DOHH2 (cell line): ENCODE results near the gene TMEM156.
A peak's percentile ranks its signal among the peaks of the same experiment; 100 is the strongest.

Experiments
- H3F3A ChIP-seq: fragments of 200-600 bp; sonication (generic), shearing (Covaris generic); 2 replicates; pipeline ENCODE4 v1.6.0; 2016; ENCODE audit warnings: antibody characterized with exemption, mild to moderate bottlenecking; ENCODE audit not compliant: control insufficient read depth, insufficient read depth
- H3K27ac ChIP-seq: fragments of 200-600 bp; sonication (generic); 2 replicates; pipeline ENCODE4 v1.5.1; 2014; ENCODE audit warnings: low read depth, mild to moderate bottlenecking, low read length, moderate library complexity
- H3K27me3 ChIP-seq: fragments of 200-600 bp; sonication (generic); 2 replicates; pipeline ENCODE4 v1.6.1; 2014; ENCODE audit warnings: mild to moderate bottlenecking, low read length, mixed read lengths; ENCODE audit not compliant: control insufficient read depth
- H3K36me3 ChIP-seq: fragments of 200-600 bp; sonication (generic); 2 replicates; pipeline ENCODE4 v1.6.1; 2014; ENCODE audit warnings: mild to moderate bottlenecking, low read length, moderate library complexity, mixed read lengths; ENCODE audit not compliant: control insufficient read depth
- H3K4me1 ChIP-seq: fragments of 200-600 bp; sonication (generic); 2 replicates; pipeline ENCODE4 v1.6.1; 2014; ENCODE audit warnings: mild to moderate bottlenecking, low read length, mixed read lengths; ENCODE audit not compliant: control insufficient read depth
- H3K4me2 ChIP-seq: fragments of 200-600 bp; sonication (generic); 2 replicates; pipeline ENCODE4 v1.6.0; 2014; ENCODE audit warnings: mild to moderate bottlenecking, low read length, moderate library complexity
- H3K4me3 ChIP-seq: fragments of 200-600 bp; sonication (generic); 2 replicates; pipeline ENCODE4 v1.5.1; 2014; ENCODE audit warnings: mild to moderate bottlenecking, low read length, mixed read lengths
- H3K79me2 ChIP-seq: fragments of 200-600 bp; sonication (generic); 2 replicates; pipeline ENCODE4 v1.6.1; 2014; ENCODE audit warnings: mild to moderate bottlenecking, low read length, mixed read lengths; ENCODE audit not compliant: control insufficient read depth
- H3K9me2 ChIP-seq: fragments of 200-600 bp; sonication (generic); replicated peaks from 2 replicates; pipeline ENCODE4 v1.6.1; 2014; ENCODE audit warnings: mild to moderate bottlenecking, low read length, mixed read lengths; ENCODE audit not compliant: control insufficient read depth
- H3K9me3 ChIP-seq: fragments of 200-600 bp; sonication (generic); 2 replicates; pipeline ENCODE4 v1.6.1; 2014; ENCODE audit warnings: antibody characterized with exemption, low read length, mixed read lengths; ENCODE audit not compliant: control insufficient read depth, insufficient read depth
- H4K20me1 ChIP-seq: fragments of 200-600 bp; sonication (generic); 2 replicates; pipeline ENCODE4 v1.6.0; 2014; ENCODE audit warnings: low read depth, mild to moderate bottlenecking, antibody characterized with exemption, low read length, moderate library complexity; ENCODE audit not compliant: control insufficient read depth, insufficient read depth
- CTCF ChIP-seq: fragments of 200-600 bp; sonication (generic); IDR thresholded peaks from one replicate; pipeline ENCODE4 v1.5.1; 2014; ENCODE audit warnings: antibody characterized with exemption, mild to moderate bottlenecking, low read depth, low read length; ENCODE audit not compliant: poor library complexity, severe bottlenecking
- EZH2phosphoT487 ChIP-seq: fragments of 200-600 bp; sonication (generic); IDR thresholded peaks from 2 replicates; pipeline ENCODE4 v1.6.1; 2017; ENCODE audit warnings: borderline replicate concordance, mild to moderate bottlenecking, antibody characterized with exemption, low read length, moderate library complexity, mixed read lengths

TMEM156 gene

GRCh38 chr4:39048311-39048710, 16.1 kb upstream of the TMEM156 start:
- H3K4me1 ChIP-seq = peaks cover 53% of the 10 kb centered on the region
- no peak for TF ChIP-seq EZH2phosphoT487
- no peak for TF ChIP-seq CTCF
- peaks cover 27% of the 10 kb centered on the region; the same call in 1 of the 2 replicates for H4K20me1 ChIP-seq
- no peaks in the 10 kb centered on the region for H3K27me3 ChIP-seq
- H3K4me2 ChIP-seq = peak overlapping the region; percentile 33; the same call in 1 of the 2 replicates
- H3K4me3 ChIP-seq = no peak overlapping the region
- peaks cover 12% of the 10 kb centered on the region for H3F3A ChIP-seq
- H3K9me3 ChIP-seq = no peaks in the 10 kb centered on the region
- no peaks in the 10 kb centered on the region for H3K9me2 ChIP-seq
- peaks cover 84% of the 10 kb centered on the region for H3K79me2 ChIP-seq
- H3K36me3 ChIP-seq = peaks cover 42% of the 10 kb centered on the region
- H3K27ac ChIP-seq = no peak overlapping the region

GRCh38 chr4:39047681-39048080, 15.5 kb upstream of the TMEM156 start:
- peaks cover 42% of the 10 kb centered on the region for H3K36me3 ChIP-seq
- H3K27me3 ChIP-seq = no peaks in the 10 kb centered on the region
- no peak overlapping the region for H3K27ac ChIP-seq
- H3K79me2 ChIP-seq = peaks cover 80% of the 10 kb centered on the region
- H3K9me3 ChIP-seq = no peaks in the 10 kb centered on the region
- H3F3A ChIP-seq = peaks cover 15% of the 10 kb centered on the region
- TF ChIP-seq CTCF (no peak), EZH2phosphoT487 (no peak)
- H3K9me2 ChIP-seq = no peaks in the 10 kb centered on the region
- H3K4me2 ChIP-seq = peak overlapping the region; percentile 33
- peaks cover 27% of the 10 kb centered on the region; the same call in 1 of the 2 replicates for H4K20me1 ChIP-seq
- peak overlapping the region; percentile 77; the same call in 1 of the 2 replicates for H3K4me3 ChIP-seq
- peaks cover 60% of the 10 kb centered on the region for H3K4me1 ChIP-seq

- peaks cover 68% of the 10 kb centered on the region for H3K4me1 ChIP-seq
- peaks cover 67% of the 10 kb centered on the region for H3K79me2 ChIP-seq
- peaks cover 24% of the 10 kb centered on the region for H3F3A ChIP-seq
- peak overlapping the region; percentile 89 for H3K4me2 ChIP-seq
- H3K27ac ChIP-seq = peak overlapping the region; percentile 93
- peaks cover 38% of the 10 kb centered on the region for H3K36me3 ChIP-seq
- peak overlapping the region; percentile 77 for H3K4me3 ChIP-seq
- no peaks in the 10 kb centered on the region for H3K9me3 ChIP-seq
- H4K20me1 ChIP-seq = peaks cover 27% of the 10 kb centered on the region; the same call in 1 of the 2 replicates
- no peak for TF ChIP-seq EZH2phosphoT487
- no peak for TF ChIP-seq CTCF
- H3K27me3 ChIP-seq = no peaks in the 10 kb centered on the region
- H3K9me2 ChIP-seq = no peaks in the 10 kb centered on the region
These were observed 14.0 kb upstream of the TMEM156 start for GRCh38 chr4:39046249-39046648.
